HG03025 (cell line): Measurements from ENCODE around the gene NPAS1.

Experiments used
- ATAC-seq: cut with Tn5 transposase; IDR thresholded peaks from one replicate; pipeline ENCODE4 v1.9.1; 2021; ENCODE audit warnings: mild to moderate bottlenecking, moderate library complexity; ENCODE audit not compliant: unreplicated experiment, low FRiP score

Gene NPAS1

GRCh38 chr19:47019431-47020041 is at the start of gene NPAS1:
Gene NPAS1, plus strand, starts transcription at chr19:47019837. Its CDS starts 1,211 bp downstream, at chr19:47021048.
- no peak for ATAC-seq

- ATAC-seq, result no peak
Observed at GRCh38 chr19:46970815-46971214, 48.8 kb upstream of the NPAS1 start.

DNA sequence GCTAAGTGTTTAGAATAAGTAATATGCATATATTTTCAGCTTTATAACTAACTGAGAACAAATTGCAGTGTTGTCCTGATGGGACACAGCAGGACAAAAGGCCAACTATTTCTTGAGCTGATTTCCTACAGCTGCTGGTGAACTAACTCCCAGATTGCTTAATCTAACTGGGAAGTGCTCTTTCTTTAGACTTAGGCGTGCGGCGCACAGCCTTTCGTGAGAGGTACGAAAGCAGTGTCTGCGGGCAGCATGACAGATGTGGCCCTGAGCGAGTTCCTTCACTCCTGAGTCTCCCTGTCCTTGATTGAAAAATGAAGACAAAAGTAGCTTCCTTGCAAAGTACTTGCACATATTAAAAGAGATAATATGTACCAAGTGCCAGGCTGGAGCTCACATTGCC is 47.3 kb upstream of the NPAS1 start:
- ATAC-seq, result no peak

GRCh38 chr19:46974181-46974580 is 45.5 kb upstream of the NPAS1 start:
- ATAC-seq, result no peak

- no peak for ATAC-seq
Observed at GRCh38 chr19:46975011-46975924, 44.4 kb upstream of the NPAS1 start.

- no peak for ATAC-seq
Observed at GRCh38 chr19:46975925-46976782, 43.5 kb upstream of the NPAS1 start.

DNA sequence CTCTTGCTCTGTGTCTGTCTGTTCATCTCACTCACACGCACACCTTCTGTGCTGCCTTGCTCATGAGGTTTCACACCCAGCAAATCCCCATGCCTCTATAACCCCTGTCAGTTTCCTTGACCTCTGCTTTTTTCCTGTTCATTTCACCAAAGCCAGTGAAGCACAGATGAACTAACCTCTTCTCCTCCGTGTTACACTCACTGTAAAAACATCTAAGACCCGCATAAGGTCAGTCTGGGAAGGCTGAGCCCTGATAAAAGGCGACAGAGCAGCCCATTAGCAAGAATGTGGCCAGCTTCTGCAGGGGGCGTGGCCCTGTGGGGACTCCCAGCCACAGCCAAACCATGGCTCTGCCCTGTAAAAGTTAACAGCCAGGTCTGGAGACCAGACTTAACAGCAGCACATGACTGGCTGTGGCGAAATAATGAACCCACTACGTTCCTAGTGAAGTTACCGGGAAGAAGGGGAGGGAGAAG is 42.8 kb upstream of the NPAS1 start:
- no peak for ATAC-seq

DNA sequence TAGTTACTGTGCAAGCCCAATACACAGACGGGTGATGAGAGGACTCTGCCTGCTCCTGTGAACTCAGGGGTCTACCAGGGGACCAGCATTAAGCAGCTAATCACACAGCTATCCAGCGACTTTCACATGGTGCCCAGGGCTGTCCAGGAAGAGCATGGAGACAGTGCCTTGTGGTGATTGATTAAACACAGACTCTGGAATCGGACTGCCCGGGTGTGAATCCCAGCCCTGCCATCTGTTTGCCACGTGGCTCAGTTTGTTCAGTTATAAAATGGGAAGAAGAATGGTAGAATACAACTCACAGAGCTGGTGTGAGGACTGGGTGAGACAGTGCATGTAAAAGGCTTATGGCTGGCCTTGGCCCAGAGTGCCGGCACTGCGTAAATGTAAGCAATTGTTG is 42.1 kb upstream of the NPAS1 start:
- ATAC-seq, result no peak

DNA sequence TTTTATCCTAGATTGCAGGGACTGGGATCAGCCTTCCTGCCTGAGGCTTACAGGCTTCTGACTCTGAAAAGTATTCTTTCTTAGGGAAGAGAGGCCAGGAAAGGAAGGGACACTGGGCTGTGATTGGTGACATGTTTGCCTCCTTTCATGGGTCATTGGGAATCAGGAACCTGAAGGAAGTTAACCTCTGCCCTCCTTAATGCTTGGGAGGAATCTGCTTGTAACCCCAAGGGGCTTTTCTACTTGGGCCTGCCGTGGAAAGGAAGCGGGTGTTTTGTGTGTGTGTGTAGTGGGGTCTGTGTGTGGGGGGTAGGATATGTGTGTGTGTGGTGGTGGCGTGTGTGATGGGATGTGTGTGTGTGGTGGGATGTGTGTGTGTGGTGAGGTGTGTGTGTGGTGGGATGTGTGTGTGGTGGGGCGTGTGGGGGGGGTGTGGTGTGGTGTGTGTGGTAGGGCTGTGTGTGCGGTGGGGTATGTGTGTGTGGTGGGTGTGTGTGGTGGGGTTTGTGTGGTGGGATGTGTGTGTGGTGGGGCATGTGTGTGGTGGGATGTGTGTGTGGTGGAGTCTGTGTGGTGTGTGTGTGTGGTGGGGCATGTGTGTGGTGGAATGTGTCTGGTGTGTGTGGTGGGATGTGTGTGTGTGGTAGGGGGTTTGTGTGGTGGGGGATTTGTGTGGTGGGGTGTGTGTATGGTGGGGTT is 41.3 kb upstream of the NPAS1 start:
- ATAC-seq, result no peak

DNA sequence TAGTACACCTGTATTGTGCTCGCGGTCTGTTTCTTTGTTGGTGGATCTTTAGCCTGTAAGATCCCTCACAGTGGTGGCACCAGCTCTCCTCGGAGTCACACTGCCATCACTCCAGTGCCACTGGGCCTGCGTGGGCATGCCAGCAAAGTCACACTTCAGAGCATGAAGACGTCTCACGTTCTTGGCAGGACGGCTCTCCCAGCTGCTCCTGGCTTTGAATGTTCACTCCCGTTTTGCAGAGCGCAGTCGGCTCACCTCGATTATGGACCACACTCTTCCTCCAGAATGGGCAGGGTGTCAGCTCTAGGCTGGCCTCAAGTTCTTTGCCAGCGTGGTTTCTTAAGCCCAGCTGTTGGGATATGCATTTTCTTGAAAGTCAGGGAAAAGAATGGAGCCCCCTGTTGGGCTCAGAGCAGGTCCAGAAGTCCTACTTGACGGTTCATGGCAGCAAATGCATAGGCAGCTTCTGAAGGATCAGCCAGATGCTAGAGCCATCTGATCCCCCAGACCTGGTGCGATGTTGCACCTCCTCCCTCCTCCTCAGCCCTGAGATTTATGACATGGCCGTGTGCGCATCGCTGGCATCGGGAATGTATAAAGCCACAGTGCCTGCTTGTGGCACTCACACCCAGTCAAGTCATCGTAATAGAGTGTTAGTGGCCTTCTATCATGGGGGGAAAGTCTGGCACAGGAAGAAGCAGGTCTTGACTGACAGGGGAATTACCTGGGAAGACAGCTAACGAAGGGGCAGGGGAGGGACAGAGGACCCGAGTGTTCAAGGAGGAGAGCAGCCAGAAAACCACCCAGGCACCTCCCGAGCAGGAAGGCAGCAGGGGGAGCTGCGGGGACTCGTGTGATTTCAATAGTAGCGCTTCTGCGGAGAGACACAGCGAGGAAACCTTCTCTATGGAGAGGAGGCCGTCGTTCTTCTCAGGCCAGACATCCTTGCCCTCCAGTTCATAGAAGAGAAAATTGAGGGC is 40.2 kb upstream of the NPAS1 start:
- ATAC-seq, result no peak

GRCh38 chr19:46980761-46981160 is 38.9 kb upstream of the NPAS1 start:
- ATAC-seq, result no peak

- ATAC-seq, result no peak
Observed at GRCh38 chr19:46981286-46981945, 38.2 kb upstream of the NPAS1 start.

DNA sequence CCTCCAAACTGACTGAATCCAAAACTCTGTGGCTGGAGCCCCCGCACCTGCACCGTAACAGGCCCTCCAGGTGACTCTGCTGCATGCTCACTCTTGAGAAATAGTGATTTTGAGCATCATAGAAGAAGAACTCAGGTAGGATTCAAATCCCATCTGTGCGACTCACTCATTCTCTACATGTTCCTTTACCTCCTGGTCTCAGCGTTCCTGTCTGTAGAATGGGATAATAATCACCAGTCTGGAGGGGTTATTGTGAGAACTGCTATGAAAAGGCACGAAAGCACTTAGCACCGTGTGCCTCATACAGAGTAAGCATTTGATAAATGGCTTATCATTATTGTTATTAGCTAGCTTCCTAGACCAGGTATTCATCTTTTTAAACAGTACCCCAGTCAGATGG is 36.5 kb upstream of the NPAS1 start:
- no peak for ATAC-seq

DNA sequence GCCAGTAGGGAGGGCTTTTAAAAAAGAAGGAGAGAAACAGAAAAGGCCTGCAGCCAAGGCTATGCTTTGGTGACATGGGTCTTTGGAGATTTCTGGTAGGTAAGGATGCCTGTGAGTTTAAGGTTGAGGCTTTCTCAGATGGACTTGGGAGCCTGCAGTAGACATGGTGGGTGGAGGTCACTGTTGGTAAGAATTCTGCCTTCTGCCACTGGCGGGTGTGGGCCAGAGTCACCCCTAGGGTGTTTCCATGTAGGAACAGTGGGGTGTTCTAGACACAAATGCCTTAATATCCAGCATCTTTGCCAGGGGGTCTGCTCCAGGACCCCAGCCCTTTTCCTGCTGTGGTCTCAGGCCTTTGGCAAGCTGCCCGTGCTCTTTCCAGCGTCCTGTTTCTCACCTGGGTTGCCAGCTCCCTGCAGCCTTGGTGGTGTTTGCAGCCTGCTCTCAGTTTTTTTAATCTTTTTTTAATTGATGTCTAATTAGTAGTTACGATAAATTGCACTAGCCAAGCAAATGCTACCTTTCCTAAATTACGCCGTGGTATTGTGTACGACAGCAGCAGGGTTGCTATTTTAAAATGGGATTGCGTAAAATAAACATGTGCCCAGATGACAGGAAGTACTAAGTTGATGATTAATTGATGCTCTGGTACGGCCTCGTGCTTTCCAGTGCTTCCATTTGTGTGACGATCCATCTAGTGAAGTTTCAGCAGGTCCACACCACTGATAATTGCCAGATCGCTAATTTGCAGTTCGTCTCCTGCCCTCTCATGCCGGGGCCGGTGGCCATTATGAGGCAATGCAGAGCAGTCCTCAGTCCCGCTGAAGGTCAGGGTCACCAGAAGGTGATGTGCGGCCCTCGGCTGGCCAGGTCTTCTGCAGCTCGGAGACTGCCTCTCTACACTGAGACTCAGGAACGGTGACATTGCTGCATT is 35.3 kb upstream of the NPAS1 start:
- ATAC-seq, result no peak

DNA sequence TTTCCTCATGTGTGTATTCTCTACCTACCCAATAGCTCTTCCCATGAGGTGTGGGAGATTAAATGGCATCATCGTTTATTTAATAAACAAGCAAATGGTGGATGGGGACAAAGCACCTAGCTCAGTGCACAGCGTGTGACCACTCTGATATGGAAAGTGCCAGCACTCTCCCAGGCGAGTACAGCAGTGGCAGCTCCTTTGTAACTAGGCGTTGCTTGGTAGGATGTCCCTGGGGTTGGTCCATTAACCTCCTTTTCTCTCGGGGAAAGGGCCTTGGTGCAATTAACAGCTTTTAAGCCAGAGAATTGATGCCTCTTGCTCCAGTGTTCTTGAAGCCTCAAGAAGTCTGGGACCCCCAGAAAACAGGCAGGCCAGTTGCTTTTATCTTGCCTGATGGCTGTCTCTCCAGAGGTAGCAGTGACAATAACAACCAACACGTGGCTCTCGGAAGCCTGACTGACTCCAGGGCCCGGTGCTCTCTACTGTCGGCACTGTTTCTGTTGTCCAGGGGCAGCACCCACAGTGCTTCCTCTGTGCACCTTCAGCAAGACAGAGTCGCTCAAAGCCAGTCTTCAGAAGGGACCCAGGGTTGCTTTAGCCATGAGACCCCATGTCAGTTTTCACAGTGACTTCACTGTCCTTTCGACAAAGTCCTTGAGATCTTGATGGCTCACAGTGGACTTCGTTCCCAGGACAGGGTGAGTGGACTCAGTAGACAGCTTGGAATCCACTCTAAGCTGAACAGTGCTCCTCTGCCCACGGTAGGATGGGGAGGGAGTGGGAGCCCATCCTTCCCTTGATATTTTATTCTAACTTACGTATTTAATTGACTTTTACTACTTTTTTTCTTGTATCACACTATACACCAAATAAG is 33.9 kb upstream of the NPAS1 start:
- ATAC-seq, result no peak

DNA sequence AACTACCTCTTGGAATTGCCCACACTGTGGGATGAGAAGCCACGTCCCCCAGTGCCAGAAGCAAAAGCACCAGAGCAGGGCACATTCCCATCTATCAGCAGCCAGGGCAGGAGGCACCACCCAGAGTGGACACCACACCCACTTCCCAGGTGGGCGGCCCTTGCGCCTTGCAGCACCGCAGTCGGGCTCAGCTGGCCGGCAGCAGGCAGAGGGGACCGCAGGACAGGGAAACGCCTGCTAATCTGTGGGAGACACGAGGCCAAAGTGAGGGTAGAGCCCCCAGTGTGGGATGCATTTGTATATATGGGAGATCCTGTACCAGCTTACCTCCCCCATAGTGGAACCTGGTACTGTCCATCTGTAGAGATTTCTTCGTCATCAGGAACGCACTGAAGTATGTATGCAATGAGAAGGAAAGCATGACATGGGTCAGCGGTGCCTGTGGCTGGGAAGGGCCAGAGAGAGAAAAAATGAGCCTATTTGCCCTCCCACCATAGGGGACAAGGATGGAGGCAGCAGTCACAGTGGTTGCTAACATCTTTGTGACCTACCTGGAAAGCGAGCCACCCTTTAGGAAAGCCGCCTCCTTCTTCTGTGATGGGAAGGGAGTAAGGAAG is 30.9 kb upstream of the NPAS1 start:
- ATAC-seq, result no peak
